ENCODE data around the gene GPRIN1. TPM values are rescaled to one million over a fixed set of nuclear protein-coding genes. Genes with fewer than 3 reads are reported as not detected.

GPRIN1 gene
- total RNA-seq, 1 donor: 7.1 TPM

DNA sequence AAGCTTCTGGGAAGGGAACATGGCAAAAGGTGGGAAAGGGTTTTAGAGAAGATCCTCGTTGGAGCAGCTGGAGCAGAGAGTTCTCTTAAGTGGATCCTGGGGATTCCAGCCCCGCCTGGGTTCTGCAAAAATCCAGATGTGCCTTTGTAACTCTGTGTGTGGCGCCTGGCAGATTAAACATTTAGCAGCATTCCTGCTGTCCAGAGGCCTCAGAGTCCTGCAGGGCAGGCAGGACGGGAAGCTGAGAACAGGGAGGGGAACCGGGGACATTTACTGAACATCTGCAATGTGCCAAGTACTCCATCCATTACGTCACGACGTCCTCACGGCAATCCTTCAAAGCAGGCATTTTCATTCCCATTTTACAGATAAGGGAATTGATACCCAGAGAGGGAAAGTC is 26.5 kb upstream of the GPRIN1 start:
- H3K4me3 ChIP-seq (ENCODE audit: low read depth, low read length): no peak overlapping the region
- TF ChIP-seq, protein P1, sequence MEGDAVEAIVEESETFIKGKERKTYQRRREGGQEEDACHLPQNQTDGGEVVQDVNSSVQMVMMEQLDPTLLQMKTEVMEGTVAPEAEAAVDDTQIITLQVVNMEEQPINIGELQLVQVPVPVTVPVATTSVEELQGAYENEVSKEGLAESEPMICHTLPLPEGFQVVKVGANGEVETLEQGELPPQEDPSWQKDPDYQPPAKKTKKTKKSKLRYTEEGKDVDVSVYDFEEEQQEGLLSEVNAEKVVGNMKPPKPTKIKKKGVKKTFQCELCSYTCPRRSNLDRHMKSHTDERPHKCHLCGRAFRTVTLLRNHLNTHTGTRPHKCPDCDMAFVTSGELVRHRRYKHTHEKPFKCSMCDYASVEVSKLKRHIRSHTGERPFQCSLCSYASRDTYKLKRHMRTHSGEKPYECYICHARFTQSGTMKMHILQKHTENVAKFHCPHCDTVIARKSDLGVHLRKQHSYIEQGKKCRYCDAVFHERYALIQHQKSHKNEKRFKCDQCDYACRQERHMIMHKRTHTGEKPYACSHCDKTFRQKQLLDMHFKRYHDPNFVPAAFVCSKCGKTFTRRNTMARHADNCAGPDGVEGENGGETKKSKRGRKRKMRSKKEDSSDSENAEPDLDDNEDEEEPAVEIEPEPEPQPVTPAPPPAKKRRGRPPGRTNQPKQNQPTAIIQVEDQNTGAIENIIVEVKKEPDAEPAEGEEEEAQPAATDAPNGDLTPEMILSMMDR (IDR thresholded peaks at IDR 0.05; ENCODE audit: insufficient read depth, low read length): no peak
- DNase-seq (ENCODE audit: low read depth): peak; percentile 31

DNA sequence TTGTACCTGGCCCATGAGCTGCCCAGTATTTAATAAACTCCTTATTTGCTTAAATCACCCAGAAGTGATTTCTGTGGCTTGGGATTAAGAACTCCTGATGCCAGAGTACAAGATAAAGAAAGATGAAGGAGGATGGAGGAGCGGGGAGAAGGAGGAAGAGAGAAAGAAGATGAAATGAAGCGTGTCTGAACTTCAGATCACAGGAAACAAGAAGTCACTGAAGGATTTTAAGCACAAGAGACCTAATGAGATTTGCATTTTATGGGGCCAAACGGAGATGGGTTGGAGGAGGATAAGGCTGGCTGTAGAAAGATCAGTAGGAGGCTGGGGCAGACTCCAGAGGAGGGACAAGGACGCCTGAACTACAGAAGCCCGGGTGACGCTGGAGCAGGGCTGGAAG is 23.6 kb upstream of the GPRIN1 start:
- TF ChIP-seq, protein P1 (IDR thresholded peaks at IDR 0.05; ENCODE audit: insufficient read depth, low read length): no peak
- DNase-seq (ENCODE audit: low read depth): no peak
- H3K4me3 ChIP-seq (ENCODE audit: low read depth, low read length): no peak overlapping the region

DNA sequence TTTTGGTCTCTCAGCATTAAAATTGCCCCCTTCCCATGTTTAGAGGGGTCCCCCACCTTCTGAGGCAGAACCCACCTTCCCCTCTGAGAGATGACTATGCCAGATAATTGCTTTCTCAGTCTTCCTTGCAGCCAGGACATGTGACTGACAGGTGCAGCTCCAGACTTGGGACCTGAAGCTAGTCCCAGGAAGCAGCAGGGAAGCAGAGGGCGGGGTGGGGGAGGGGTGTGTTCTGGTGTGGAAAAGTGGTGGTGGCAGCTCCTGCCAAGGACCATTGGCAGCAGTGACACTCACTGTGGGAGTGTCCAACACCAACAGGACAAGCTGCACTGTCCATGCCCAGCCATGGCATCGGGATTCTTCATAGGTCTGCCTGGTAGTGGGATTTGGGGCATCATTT is 22.8 kb upstream of the GPRIN1 start:
- H3K4me3 ChIP-seq (ENCODE audit: low read depth, low read length): no peak overlapping the region
- TF ChIP-seq, protein P1 (IDR thresholded peaks at IDR 0.05; ENCODE audit: insufficient read depth, low read length): no peak
- DNase-seq (ENCODE audit: low read depth): no peak

DNA sequence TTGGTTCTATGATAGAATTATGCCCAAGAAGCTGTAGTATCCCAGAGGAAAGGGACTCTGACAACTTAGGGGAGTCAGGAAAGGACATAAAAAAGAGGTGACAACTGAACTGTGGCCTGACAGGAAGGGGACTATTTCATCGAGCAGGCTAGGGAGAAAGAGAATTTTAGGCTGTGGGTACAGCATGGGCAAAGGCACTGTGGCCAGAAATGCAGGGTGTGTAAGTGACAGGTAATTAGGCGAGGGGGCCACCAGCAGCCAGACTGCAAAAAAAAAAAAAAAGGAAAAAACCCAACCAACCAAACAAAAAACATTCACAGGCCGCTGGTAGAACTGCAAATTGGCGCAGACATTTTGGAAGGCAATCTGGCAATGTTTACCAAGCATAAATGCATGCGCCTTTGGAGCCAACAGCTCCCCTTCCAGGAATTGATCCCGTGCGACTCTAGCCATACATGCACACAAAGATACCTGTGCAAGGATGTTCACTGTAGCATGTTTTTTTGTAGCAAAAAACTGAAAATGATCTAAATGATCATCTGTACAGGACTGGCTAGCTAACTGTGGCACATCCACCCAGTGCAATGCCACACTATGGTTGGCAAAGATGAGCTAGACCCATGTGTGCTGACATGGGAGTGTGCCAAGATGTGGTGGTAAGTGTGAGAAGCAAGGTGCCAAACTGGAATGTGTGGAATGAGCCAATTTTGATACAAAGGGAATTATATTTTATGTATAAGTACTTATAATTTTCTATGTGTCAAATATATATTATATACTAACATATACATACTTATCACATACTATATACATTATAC is 21.6 kb upstream of the GPRIN1 start:
- no peak overlapping the region for H3K4me3 ChIP-seq (ENCODE audit: low read depth, low read length)
- no peak for DNase-seq (ENCODE audit: low read depth)
- TF ChIP-seq, protein P1 (IDR thresholded peaks at IDR 0.05; ENCODE audit: insufficient read depth, low read length): no peak

DNA sequence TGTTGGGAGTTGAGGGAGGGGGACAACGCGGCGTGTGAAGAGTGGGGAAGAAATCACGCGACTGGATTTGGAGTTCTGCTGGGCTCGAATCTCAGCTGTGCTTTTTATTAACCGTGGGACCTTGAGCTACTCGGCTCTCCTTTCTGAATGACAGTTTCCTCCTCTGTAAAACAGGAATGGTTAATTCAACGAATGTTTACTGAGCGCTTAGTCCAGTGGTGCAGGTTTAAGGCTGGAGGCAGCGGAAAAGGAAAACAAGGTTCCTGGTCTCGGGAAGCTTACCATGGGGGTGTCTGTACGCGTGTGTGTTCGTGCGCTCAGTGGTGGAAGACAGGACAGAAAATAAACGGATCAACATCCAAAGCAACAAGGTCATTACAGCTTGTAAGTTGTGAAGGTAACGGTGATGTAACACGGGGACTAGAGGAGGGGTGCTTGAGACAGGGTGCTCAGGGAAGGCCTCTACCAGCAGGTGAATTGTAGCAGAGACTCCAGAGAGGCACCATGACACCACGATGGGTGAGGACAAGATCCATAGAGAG is 20.8 kb upstream of the GPRIN1 start:
- TF ChIP-seq, protein P1 (IDR thresholded peaks at IDR 0.05; ENCODE audit: insufficient read depth, low read length): no peak
- no peak for DNase-seq (ENCODE audit: low read depth)
- H3K4me3 ChIP-seq (ENCODE audit: low read depth, low read length): peak overlapping the region; percentile 50

DNA sequence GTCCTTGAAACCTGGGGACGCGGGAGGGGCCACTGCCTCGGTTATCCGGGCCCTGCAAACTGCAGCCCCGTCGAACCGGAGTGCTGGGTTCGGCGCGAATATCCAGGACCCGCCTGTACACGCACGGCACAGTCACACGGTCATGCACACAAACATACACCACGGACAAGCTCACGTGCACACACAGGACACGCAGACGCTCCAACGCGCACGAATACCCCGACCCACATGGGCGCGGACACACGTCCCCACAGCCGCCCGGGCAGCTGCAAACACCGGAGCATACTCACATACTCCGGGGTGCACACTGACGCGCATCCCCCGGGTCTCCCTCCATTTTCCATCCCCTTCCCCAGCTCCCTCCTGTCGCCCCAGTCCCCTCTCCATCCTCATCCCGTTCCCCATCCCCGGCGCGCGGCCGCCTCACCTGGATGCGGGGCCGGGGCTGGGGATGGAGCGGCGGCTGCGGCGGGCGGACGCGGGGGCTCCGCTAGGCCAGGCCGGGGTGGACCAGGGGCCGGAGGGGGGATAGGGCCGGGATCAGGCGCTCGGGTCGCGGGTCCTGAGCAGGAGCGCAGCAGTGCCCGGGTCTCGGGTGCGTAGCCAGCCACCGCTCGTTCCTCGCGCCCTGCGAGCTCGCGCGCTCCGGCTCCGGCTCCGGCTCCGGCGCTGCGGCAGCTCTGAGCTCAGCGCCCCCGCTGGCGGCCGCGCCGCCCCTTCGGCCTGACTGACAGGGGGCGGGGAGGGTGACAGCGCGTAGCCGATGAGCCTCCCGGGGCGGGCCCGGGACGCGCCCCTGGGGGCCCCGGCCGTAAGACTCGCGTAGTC is 20.1 kb upstream of the GPRIN1 start, which contains the start of the genes EIF4E1B and SNCB:
EIF4E1B (plus strand) TSS at position 823 of the 828 bp plus-strand sequence. CDS start 12,113 bp downstream, outside the sequence.
SNCB (minus strand) TSS at position 682 of the 828 bp plus-strand sequence. CDS start 880 bp downstream, outside the sequence.
- DNase-seq (ENCODE audit: low read depth): no peak
- TF ChIP-seq, protein P1 (IDR thresholded peaks at IDR 0.05; ENCODE audit: insufficient read depth, low read length): peak; percentile 1
- H3K4me3 ChIP-seq (ENCODE audit: low read depth, low read length): peak within 1 kb of the TSS; percentile 50

Measured in fibroblast of the aortic adventitia (primary cell).